GM12875 (cell line): ENCODE data around the gene DFFB.

Experiments used
- H3K4me3 ChIP-seq: one replicate; pipeline ENCODE4 v1.5.1; 2011; ENCODE audit warnings: low read depth, low read length, control low read depth
- CTCF ChIP-seq: IDR thresholded peaks from 2 replicates; pipeline ENCODE4 v1.5.1; 2011; ENCODE audit warnings: low read depth, mild to moderate bottlenecking, control low read depth, inconsistent platforms, low read length, moderate library complexity, borderline replicate concordance; ENCODE audit not compliant: insufficient read depth

The DFFB gene

GRCh38 chr1:3904843-3905185, 47.5 kb downstream of the DFFB start:
- no peak for TF ChIP-seq CTCF
- H3K4me3 ChIP-seq, result no peak overlapping the region

GRCh38 chr1:3905266-3905952, 48.1 kb downstream of the DFFB start:
- TF ChIP-seq CTCF, result no peak
- no peak overlapping the region for H3K4me3 ChIP-seq

- H3K4me3 ChIP-seq, result no peak overlapping the region
- TF ChIP-seq CTCF, result no peak
Measured at GRCh38 chr1:3905953-3906671, 48.8 kb downstream of the DFFB start.

- TF ChIP-seq CTCF, result no peak
- no peak overlapping the region for H3K4me3 ChIP-seq
Measured at GRCh38 chr1:3906672-3907020, 49.4 kb downstream of the DFFB start.

- no peak overlapping the region for H3K4me3 ChIP-seq
- TF ChIP-seq CTCF, result 0 out of 2 replicates have a peak, but pooled peaks have one; percentile 17
Measured at GRCh38 chr1:3907031-3907534, 49.8 kb downstream of the DFFB start.

GRCh38 chr1:3907621-3908165, 50.4 kb downstream of the DFFB start:
- no peak for TF ChIP-seq CTCF
- no peak overlapping the region for H3K4me3 ChIP-seq
